Measurements from ENCODE around the gene PDE10A.

- TF ChIP-seq CTCF (IDR thresholded peaks at IDR 0.05) (no peak), POLR2AphosphoS5 (IDR thresholded peaks at IDR 0.05) (no peak), POLR2A (IDR thresholded peaks at IDR 0.05) (no peak)
Measured at GRCh38 chr6:165298402-165298801, 364.6 kb downstream of the PDE10A start.

All from suprapubic skin (tissue), 4 donors.